HUES6 (cell line): ENCODE results near the gene TM2D1.

Experiments
- H3K27ac ChIP-seq: 2 replicates; pipeline ENCODE4 v1.7.0; 2013; ENCODE audit warnings: low read depth, mild to moderate bottlenecking, low read length, inconsistent platforms
- H3K27me3 ChIP-seq: 2 replicates; pipeline ENCODE4 v1.6.1; 2013; ENCODE audit warnings: low read length; ENCODE audit not compliant: control insufficient read depth, insufficient read depth
- H3K36me3 ChIP-seq: 2 replicates; pipeline ENCODE4 v1.6.1; 2013; ENCODE audit warnings: low read length; ENCODE audit not compliant: control insufficient read depth, insufficient read depth
- H3K4me1 ChIP-seq: 2 replicates; pipeline ENCODE4 v1.6.1; 2013; ENCODE audit warnings: low read length; ENCODE audit not compliant: control insufficient read depth, insufficient read depth
- H3K4me3 ChIP-seq: 2 replicates; pipeline ENCODE4 v1.5.1; 2013; ENCODE audit warnings: low read depth, low read length
- H3K9ac ChIP-seq: one replicate; pipeline ENCODE4 v1.6.1; 2013; ENCODE audit warnings: mild to moderate bottlenecking, low read length
- H3K9me3 ChIP-seq: 2 replicates; pipeline ENCODE4 v1.6.1; 2013; ENCODE audit warnings: low read depth, low read length; ENCODE audit not compliant: control insufficient read depth, insufficient read depth

Gene TM2D1

GRCh38 chr1:61724813-61725694 lies at the start of gene TM2D1:
TSS of gene TM2D1 (minus strand) at chr1:61725141. CDS start at chr1:61725120, 21 bp downstream.
- Histone ChIP-seq H3K9ac (peak within 1 kb of the TSS; percentile 83), H3K4me3 (peak within 1 kb of the TSS; percentile 89)

GRCh38 chr1:61770131-61770530 lies 45.2 kb upstream of the TM2D1 start:
- Histone ChIP-seq H3K27ac (no peak overlapping the region), H3K36me3 (peaks cover 63% of the 10 kb centered on the region)

More at GRCh38 chr1:61724813-61725694, at the start of gene TM2D1:
- Histone ChIP-seq H3K4me1 (0 out of 2 replicates have a peak, but pooled peaks cover 4% of the 10 kb centered on the region), H3K9me3 (no peaks in the 10 kb centered on the region), H3K27ac (peak within 1 kb of the TSS; percentile 69), H3K27me3 (no peaks in the 10 kb centered on the region), H3K36me3 (peaks cover 2% of the 10 kb centered on the region; the same call in 1 of the 2 replicates)

GRCh38 chr1:61757950-61758349 lies 33.0 kb upstream of the TM2D1 start:
- Histone ChIP-seq H3K4me1 (peaks cover 3% of the 10 kb centered on the region; the same call in 1 of the 2 replicates), H3K27ac (no peak overlapping the region), H3K9me3 (no peaks in the 10 kb centered on the region), H3K9ac (no peak overlapping the region), H3K27me3 (no peaks in the 10 kb centered on the region), H3K36me3 (peaks cover 4% of the 10 kb centered on the region; the same call in 1 of the 2 replicates), H3K4me3 (no peak overlapping the region)

More at GRCh38 chr1:61770131-61770530, 45.2 kb upstream of the TM2D1 start:
- Histone ChIP-seq H3K4me3 (no peak overlapping the region), H3K27me3 (no peaks in the 10 kb centered on the region), H3K9me3 (no peaks in the 10 kb centered on the region), H3K9ac (no peak overlapping the region), H3K4me1 (no peaks in the 10 kb centered on the region)

- Histone ChIP-seq H3K4me3 (no peak overlapping the region), H3K9me3 (no peaks in the 10 kb centered on the region), H3K4me1 (peaks cover 12% of the 10 kb centered on the region; the same call in 1 of the 2 replicates), H3K9ac (no peak overlapping the region), H3K27ac (no peak overlapping the region), H3K36me3 (peaks cover 4% of the 10 kb centered on the region; the same call in 1 of the 2 replicates), H3K27me3 (no peaks in the 10 kb centered on the region)
These were observed 31.8 kb upstream of the TM2D1 start for GRCh38 chr1:61756773-61757172.

- Histone ChIP-seq H3K9me3 (no peaks in the 10 kb centered on the region), H3K4me3 (no peak overlapping the region), H3K9ac (no peak overlapping the region), H3K27me3 (no peaks in the 10 kb centered on the region), H3K27ac (no peak overlapping the region), H3K36me3 (peaks cover 4% of the 10 kb centered on the region; the same call in 1 of the 2 replicates), H3K4me1 (peaks cover 12% of the 10 kb centered on the region; the same call in 1 of the 2 replicates)
These were observed 29.6 kb upstream of the TM2D1 start for GRCh38 chr1:61754545-61754944.

GRCh38 chr1:61753998-61754508 lies 29.1 kb upstream of the TM2D1 start:
- Histone ChIP-seq H3K9ac (no peak overlapping the region), H3K4me1 (peaks cover 12% of the 10 kb centered on the region; the same call in 1 of the 2 replicates), H3K4me3 (no peak overlapping the region), H3K27me3 (no peaks in the 10 kb centered on the region), H3K27ac (no peak overlapping the region), H3K9me3 (no peaks in the 10 kb centered on the region), H3K36me3 (peaks cover 4% of the 10 kb centered on the region; the same call in 1 of the 2 replicates)

- no peak overlapping the region for H3K27ac ChIP-seq
- H3K9me3 ChIP-seq: no peaks in the 10 kb centered on the region
- H3K4me3 ChIP-seq: no peak overlapping the region
- peaks cover 12% of the 10 kb centered on the region; the same call in 1 of the 2 replicates for H3K4me1 ChIP-seq
- H3K9ac ChIP-seq: no peak overlapping the region
- peaks cover 2% of the 10 kb centered on the region; the same call in 1 of the 2 replicates for H3K36me3 ChIP-seq
- H3K27me3 ChIP-seq: no peaks in the 10 kb centered on the region
These were observed 28.0 kb upstream of the TM2D1 start for GRCh38 chr1:61752921-61753389.

GRCh38 chr1:61749574-61749973 lies 24.6 kb upstream of the TM2D1 start:
- no peaks in the 10 kb centered on the region for H3K9me3 ChIP-seq
- no peak overlapping the region for H3K4me3 ChIP-seq
- H3K27me3 ChIP-seq: no peaks in the 10 kb centered on the region
- H3K9ac ChIP-seq: no peak overlapping the region
- peaks cover 27% of the 10 kb centered on the region for H3K4me1 ChIP-seq
- no peaks in the 10 kb centered on the region for H3K36me3 ChIP-seq
- no peak overlapping the region for H3K27ac ChIP-seq

- Histone ChIP-seq H3K9ac (no peak overlapping the region), H3K4me1 (peaks cover 29% of the 10 kb centered on the region), H3K9me3 (no peaks in the 10 kb centered on the region), H3K4me3 (no peak overlapping the region), H3K36me3 (no peaks in the 10 kb centered on the region), H3K27ac (no peak overlapping the region), H3K27me3 (no peaks in the 10 kb centered on the region)
These were observed 23.6 kb upstream of the TM2D1 start for GRCh38 chr1:61748566-61748965.

GRCh38 chr1:61746813-61747212 lies 21.9 kb upstream of the TM2D1 start:
- peaks cover 22% of the 10 kb centered on the region for H3K4me1 ChIP-seq
- H3K36me3 ChIP-seq: no peaks in the 10 kb centered on the region
- peak overlapping the region; percentile 70 for H3K27ac ChIP-seq
- H3K4me3 ChIP-seq: no peak overlapping the region
- no peaks in the 10 kb centered on the region for H3K9me3 ChIP-seq
- no peaks in the 10 kb centered on the region for H3K27me3 ChIP-seq
- peak overlapping the region; percentile 29 for H3K9ac ChIP-seq
